ENCODE results near the gene HOXC10. TPM values are rescaled to one million over a fixed set of nuclear protein-coding genes. Genes with fewer than 3 reads are reported as not detected.

The HOXC10 gene
- total RNA-seq, 6 donors from 2014 or later, result not detected

DNA sequence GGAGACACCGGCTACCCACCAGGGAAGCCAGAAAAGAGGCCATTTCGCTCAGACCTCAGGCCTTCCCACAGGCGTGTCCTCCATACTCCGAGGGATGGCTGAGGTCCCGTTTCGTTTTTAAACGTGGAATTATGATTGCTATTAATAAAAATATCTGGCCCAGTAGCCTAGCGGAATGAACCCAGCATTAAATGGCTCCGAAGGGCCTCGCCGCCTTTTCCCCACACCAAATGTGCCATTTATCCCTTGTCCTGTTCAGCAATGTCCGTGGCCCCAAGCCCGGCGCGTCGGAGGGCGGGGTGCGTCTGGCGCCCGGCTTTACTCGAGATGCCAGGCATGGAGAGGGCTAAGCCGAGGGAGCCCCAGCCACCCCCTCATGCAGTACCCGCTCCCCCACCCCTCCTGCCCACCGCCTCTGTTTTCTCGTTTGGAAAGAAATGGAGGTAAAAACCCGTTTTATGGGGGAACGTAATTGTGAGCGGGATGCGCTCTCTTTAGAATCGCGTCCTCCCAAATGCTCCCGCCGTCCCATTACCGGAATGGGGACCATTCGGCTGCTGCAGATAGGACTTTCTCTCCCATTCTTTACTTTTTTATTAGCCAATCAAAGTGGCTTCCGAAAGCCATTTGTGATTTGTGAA lies 29.6 kb downstream of the HOXC10 start:
- 8 to 10% methylated on average over 35 to 36 of the region's 36 CpGs for WGBS, 2 donors
- Histone ChIP-seq H3K9me3 (no peaks in the 10 kb centered on the region), H3K4me3 (peak overlapping the region in 1 of 4 donors; percentile 1), H3K27ac (no peak overlapping the region), H3K36me3 (no peaks in the 10 kb centered on the region), H3K4me1 (peaks cover 27 to 37% (median 32%) of the 10 kb centered on the region in 4 donors), H3K27me3 (peaks cover 1 to 92% (median 48%) of the 10 kb centered on the region in 4 donors)
- DNase-seq (peak in 1 of 2 donors; percentile 58), ATAC-seq (ENCODE audit: low FRiP score in 2 of 2) (no peak)
- TF ChIP-seq, protein P1, sequence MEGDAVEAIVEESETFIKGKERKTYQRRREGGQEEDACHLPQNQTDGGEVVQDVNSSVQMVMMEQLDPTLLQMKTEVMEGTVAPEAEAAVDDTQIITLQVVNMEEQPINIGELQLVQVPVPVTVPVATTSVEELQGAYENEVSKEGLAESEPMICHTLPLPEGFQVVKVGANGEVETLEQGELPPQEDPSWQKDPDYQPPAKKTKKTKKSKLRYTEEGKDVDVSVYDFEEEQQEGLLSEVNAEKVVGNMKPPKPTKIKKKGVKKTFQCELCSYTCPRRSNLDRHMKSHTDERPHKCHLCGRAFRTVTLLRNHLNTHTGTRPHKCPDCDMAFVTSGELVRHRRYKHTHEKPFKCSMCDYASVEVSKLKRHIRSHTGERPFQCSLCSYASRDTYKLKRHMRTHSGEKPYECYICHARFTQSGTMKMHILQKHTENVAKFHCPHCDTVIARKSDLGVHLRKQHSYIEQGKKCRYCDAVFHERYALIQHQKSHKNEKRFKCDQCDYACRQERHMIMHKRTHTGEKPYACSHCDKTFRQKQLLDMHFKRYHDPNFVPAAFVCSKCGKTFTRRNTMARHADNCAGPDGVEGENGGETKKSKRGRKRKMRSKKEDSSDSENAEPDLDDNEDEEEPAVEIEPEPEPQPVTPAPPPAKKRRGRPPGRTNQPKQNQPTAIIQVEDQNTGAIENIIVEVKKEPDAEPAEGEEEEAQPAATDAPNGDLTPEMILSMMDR (IDR thresholded peaks at IDR 0.05), result no peak
- TF ChIP-seq EP300 (IDR thresholded peaks at IDR 0.05) (no peak), POLR2A (IDR thresholded peaks at IDR 0.05) (no peak), POLR2AphosphoS5 (IDR thresholded peaks at IDR 0.05) (no peak)

DNA sequence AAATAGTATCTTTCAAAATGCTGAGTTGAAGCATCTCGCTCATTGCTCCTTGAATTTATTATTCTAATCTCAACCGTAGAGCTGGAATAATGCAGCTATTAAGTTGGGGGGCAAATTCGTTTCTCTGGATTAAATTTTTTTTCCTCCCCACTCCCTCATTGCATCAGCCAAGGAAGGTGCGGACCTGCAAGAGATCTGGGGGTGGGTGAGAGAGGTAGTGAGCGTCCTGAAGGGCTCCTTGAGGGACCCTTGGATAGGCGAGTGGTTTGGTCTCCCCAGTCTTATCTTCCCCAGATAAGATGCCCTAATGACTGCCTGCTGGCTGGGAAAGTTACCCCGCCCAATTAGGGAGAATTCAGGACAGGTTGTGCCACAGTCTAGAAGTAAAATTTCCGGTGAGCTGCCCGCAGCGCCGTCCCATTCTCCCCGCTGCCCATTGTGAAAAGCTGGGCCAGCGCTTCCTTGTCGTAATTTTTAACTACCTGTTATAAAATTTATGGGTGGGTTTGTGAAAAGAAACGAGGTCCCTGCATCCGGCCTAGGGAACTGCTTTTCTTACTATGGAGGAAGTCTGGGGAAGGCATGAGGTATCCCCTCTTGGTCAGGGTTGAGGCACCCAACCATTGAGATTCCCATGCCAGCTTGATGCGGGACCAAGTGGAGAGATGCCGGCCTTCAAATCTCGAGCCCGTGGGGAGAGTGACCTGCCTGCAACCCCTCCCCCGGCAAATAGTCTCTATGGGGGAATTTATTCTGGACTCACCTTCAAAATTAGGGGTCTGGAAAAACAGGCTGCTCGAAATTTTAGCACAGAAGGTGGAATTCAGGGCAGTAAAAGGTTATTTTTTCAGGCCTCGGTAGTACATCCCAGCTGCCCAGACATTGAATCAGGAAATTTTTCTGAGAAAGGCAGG lies 30.3 kb downstream of the HOXC10 start:
- H3K4me3 ChIP-seq, result no peak overlapping the region
- peaks cover 1 to 91% (median 46%) of the 10 kb centered on the region in 4 donors for H3K27me3 ChIP-seq

DNA sequence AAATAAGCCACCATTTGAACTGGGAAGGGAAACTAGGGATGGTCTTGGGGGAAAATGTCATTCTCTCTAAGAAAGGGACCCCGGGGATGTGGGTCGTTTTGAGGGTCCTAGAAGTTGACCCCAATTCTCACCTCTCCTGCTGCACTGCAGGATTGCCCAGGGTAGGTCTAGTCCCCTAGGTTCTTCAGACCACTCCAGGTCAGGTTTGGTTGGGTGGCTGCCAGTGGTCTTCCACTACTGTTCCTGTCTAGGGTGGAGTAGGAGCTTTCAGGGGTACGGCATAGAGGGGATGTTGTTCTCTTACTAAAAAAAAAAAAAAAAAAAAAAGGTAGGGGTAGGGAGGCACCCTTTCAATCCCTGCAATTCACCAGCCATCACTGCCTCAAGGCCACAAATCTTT lies 31.1 kb downstream of the HOXC10 start:
- Histone ChIP-seq H3K4me3 (no peak overlapping the region), H3K27ac (no peak overlapping the region), H3K36me3 (no peaks in the 10 kb centered on the region), H3K4me1 (peaks cover 30 to 35% (median 34%) of the 10 kb centered on the region in 4 donors), H3K27me3 (peaks cover 1 to 89% (median 42%) of the 10 kb centered on the region in 4 donors), H3K9me3 (no peaks in the 10 kb centered on the region)
- DNase-seq (no peak), ATAC-seq (ENCODE audit: low FRiP score in 2 of 2) (no peak)
- 12 to 13% methylated on average over 3 of the region's 3 CpGs for WGBS, 2 donors
- TF ChIP-seq POLR2A (IDR thresholded peaks at IDR 0.05) (no peak), POLR2AphosphoS5 (IDR thresholded peaks at IDR 0.05) (no peak), EP300 (IDR thresholded peaks at IDR 0.05) (no peak)
- TF ChIP-seq, protein P1 (IDR thresholded peaks at IDR 0.05), result no peak

More for the DNA sequence above, 30.3 kb downstream of the HOXC10 start:
- DNase-seq (no peak), ATAC-seq (ENCODE audit: low FRiP score in 2 of 2) (no peak)
- Histone ChIP-seq H3K36me3 (no peaks in the 10 kb centered on the region), H3K4me1 (peaks cover 30 to 36% (median 34%) of the 10 kb centered on the region in 4 donors), H3K9me3 (no peaks in the 10 kb centered on the region), H3K27ac (no peak overlapping the region)
- 11 to 19% methylated on average over 18 to 23 of the region's 23 CpGs for WGBS, 2 donors
- no peak for TF ChIP-seq POLR2A (IDR thresholded peaks at IDR 0.05)
- TF ChIP-seq, protein P1 (IDR thresholded peaks at IDR 0.05), result no peak
- no peak for TF ChIP-seq EP300 (IDR thresholded peaks at IDR 0.05)
- no peak for TF ChIP-seq POLR2AphosphoS5 (IDR thresholded peaks at IDR 0.05)

DNA sequence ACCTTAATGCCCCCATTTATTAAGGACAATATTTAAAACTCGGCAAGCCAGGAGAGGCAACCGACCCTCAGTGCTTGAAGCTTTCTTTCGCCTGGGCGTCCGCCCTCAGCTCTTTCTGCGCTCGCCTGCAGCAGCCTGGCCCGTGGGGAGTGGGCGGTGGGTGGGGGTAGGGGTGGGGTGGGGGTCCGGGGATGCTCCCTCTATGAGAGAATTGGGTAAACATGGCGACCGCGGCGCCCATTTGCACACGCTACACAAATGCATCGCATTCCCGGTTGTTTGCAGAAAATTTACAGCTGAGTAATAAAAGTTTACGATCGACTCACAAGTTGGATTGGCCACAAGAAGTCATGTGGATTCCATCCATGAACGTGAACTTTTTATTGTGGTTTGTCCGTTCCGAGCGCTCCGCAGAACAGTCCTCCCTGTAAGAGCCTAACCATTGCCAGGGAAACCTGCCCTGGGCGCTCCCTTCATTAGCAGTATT lies 31.6 kb downstream of the HOXC10 start:
- DNase-seq (peak in 1 of 2 donors; percentile 35), ATAC-seq (ENCODE audit: low FRiP score in 2 of 2) (peak in 1 of 2 donors; percentile 26)
- WGBS, 2 donors, result 3 to 6% methylated on average over 24 to 25 of the region's 25 CpGs
- H3K4me1 ChIP-seq, result peaks cover 26 to 35% (median 33%) of the 10 kb centered on the region in 4 donors
- H3K4me3 ChIP-seq, result no peak overlapping the region
- TF ChIP-seq POLR2A (IDR thresholded peaks at IDR 0.05) (no peak), POLR2AphosphoS5 (IDR thresholded peaks at IDR 0.05) (no peak), EP300 (IDR thresholded peaks at IDR 0.05) (no peak)
- TF ChIP-seq, protein P1 (IDR thresholded peaks at IDR 0.05), result no peak
- peaks cover 1 to 88% (median 43%) of the 10 kb centered on the region in 4 donors for H3K27me3 ChIP-seq
- H3K9me3 ChIP-seq, result no peaks in the 10 kb centered on the region
- no peaks in the 10 kb centered on the region for H3K36me3 ChIP-seq
- no peak overlapping the region for H3K27ac ChIP-seq
